ELF-1 (cell line): ENCODE results near the gene CTIF.
A peak's percentile ranks its signal among the peaks of the same experiment; 100 is the strongest.

Experiments
- DNase-seq: peaks from one replicate; pipeline ENCODE4 v3.0.0-alpha.2; 2016; ENCODE audit warnings: low read depth, low spot score

Gene CTIF

DNA sequence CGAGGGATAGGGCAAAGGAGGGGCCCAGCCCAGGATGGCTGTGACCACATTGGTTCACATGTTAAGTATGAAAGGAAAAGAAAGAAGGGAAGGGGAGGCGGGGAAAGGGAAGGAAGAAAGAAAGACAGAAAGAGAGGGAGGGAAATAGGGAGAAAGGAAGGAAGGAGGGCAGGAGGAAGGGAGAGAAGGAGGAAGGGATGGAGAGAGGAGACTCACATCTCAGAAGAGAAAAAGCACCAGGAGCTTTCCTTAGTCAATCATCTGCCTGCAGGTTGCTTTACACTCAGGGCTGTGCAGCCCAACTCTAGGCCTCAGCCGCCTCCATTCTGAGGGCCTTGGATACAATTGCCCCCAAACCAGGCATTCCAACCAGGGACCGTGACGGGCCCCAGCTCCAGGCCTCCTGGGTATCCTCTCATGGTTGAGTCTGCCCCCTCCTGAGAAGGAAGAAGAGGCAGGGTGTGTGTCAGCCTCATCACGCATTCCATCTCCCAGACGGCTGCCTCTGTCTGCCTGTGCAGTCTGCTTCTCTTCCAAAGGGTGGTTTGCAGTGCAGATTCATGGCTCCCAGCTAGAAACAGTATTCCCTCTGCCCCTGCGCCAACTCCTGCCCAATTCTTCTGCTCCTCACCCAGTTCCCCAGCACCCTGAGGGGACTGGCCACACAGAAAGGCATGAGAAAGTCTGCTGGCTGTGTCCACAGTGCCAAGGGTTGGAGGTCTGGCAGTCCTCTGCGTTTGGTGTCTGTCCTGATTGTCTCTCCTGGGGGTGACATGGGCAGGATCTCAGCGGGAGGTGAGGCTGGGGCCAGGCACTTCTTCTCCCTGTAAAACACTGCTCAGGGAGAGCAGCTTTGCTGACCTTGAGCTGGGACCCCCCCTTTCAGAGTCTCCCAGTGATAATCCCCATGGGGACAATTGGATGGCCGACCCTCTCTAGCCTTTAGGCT lies 248.6 kb downstream of the CTIF start:
- DNase-seq: peak; percentile 67

DNA sequence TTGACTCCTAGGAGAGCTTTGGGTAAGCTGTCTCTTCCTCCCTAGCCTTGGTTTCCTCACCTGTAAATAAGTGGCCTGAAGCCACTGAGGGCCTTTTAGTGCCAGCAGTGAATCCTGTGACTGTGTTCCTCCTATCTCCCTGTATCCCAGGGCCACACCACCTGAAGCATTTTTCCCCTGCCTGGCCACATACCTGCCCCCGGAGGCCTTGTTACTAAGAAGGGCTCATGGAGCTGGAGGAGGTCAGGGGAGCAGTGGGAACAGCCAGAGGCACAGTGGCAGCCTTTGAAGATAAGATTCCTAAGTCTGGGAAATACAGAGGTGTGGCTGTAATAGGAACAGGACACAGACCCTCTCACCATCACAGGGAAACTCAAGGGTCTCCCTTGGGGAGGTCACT lies 249.5 kb downstream of the CTIF start:
- peak; percentile 72 for DNase-seq

GRCh38 chr18:48789259-48789812 lies 250.5 kb downstream of the CTIF start:
- DNase-seq: no peak

DNA sequence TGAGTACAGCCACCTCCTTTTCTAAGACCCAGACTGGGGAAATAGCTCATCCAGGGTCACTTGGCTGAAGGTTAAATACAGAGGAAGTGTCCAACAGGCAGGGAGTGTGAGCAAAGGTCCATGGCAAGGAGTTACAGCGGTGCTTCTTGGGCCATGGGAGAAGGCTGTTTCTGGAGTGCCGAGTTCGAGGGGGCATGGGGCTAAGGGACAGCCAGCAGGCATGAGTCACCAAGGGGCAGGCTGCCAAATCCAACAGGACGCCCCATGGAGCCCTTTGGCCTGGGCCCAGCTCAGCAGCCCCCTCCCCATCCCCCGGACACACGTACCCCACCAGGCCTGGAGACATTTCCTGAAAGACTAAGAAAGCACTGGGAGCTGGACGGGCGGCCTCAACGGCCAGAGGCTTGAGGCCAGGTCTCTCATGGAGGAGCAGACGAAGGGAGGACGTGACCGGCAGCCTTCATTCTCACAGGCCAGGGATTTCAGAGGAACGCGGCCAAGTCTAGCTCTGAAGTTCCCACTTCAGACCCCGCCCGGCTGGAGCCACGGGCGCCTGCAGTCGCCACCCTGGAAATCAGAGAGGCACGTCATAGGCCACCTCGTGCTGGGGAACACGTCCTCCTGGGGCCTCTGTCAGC lies 251.5 kb downstream of the CTIF start:
- no peak for DNase-seq

GRCh38 chr18:48790869-48791635 lies 252.2 kb downstream of the CTIF start:
- no peak for DNase-seq

DNA sequence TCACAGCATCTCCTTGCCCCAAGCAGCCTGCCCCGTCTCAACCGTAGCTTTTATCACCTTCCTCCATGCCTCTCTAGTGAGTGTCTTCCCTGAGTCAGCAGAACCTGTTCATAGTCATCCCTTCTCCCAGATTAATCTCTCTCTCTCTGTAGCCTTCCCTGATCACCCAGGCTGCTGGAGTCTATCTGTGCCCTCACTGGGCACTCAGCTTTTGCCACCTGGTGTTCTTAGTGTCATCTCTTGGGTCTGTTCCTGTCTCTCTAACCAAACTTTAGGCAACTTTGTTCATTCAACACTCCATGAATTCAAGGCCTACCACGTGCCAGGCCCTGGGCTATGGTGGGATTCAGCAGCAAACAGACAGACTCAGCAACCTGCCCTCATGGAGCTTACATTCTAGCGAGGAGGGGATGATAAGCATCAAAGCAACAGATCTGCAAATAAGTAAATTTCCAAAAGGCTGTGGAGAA lies 252.8 kb downstream of the CTIF start:
- DNase-seq: no peak

GRCh38 chr18:48792141-48792540 lies 253.3 kb downstream of the CTIF start:
- DNase-seq: no peak

GRCh38 chr18:48792611-48793380 lies 254.0 kb downstream of the CTIF start:
- DNase-seq: no peak

DNA sequence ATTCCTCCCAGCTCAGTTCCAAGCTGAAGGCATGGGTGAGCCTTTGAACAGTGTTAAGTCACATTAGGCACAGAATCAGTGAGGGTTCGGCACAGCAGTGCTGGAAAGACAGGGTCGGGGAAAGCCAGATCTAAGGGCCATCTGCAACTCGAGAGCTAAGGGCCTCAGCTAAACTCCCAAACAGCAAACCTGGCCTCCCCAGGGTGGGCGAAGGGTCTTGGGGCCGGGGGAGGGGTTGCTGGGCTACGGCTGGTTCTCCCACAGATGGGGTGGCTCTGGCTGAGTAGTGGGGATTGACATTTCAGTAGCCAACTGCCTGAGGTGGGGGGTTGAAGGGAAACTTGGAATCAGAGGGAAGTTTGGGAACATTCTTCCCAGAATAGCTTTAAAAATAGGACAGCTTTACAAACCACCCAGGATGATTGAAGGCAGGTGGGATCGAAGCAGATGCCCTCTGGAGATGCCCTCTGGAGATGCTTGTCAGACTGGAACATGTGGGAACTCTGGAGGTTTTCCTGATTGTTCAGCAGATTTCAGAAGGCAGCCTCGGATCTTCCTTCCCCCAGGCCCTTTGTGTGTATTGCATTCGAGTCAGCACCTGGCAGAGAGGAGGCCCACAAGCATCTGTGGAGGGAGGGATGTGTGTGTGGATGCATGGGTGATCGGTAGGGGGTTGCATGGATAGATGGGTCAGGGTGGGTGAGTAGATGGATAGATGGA lies 255.6 kb downstream of the CTIF start:
- DNase-seq: no peak

DNA sequence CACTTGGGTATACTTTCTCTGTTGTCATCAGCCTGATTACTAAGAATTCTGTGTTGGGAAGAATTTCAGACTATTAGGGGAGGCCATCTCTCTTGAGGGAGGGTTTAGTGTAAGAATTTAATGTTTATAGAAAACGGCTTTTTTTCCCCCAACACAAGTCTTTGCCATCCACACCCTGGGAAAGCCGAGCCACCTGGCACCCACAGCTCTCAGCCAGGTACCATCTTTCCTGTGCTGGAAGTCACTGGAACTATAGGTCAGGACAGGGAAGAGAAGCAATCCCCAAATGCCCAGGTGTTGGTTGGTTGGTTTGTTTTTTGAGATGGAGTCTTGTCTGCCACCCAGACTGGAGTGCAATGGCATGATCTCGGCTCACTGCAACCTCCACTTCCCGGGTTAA lies 256.9 kb downstream of the CTIF start:
- DNase-seq: no peak

- DNase-seq: no peak
Observed at GRCh38 chr18:48796491-48797205, 257.8 kb downstream of the CTIF start.

DNA sequence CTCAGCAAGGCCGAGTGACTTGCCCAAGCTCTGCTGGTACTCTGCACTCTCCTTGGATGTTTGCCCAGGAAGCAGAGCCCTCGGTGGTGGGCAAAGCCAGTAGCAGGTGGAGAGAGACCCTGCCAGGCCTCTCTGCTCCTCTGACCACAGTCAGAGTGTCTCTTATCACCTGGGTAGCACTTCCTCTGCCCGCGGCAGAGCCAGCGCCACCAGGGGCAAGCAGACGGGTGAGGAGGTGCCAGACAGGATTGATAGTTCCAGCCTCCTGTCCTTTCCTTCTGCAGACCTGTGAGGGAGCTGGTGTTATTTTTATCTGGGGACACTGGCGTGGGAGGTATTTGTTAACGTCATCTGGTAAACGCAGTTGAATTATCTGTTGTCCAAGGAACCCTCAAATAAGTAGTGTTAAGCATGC lies 259.0 kb downstream of the CTIF start:
- DNase-seq: no peak

- no peak for DNase-seq
Observed at GRCh38 chr18:48798334-48799245, 259.8 kb downstream of the CTIF start.

DNA sequence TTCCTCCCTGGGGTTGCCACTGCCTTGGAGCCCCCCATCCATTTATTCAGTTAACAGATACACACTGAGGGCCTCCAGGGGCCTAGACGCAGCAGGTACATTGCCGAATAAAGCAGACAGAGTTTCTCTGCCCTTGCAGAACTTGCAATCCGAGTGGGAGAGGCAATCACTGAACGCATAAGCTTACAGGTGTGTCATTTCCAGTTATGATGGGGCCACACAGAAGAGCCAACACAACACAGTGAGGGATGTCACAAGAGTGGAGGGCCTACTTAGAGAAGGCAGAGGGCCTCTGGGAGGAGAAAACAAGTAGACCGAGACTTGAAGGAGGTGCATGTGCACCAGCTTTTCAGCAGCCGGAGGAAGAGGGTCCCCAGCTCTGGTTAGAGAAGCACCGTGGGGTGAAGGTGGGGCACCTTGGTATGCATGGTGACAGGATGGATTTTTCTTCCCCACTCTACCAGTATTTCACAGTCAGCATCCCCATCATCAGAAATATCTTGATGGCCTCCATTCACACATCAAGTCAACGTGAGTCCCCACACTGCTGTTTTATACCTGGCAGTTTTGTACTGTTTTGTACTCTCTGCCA lies 261.0 kb downstream of the CTIF start:
- DNase-seq: no peak

DNA sequence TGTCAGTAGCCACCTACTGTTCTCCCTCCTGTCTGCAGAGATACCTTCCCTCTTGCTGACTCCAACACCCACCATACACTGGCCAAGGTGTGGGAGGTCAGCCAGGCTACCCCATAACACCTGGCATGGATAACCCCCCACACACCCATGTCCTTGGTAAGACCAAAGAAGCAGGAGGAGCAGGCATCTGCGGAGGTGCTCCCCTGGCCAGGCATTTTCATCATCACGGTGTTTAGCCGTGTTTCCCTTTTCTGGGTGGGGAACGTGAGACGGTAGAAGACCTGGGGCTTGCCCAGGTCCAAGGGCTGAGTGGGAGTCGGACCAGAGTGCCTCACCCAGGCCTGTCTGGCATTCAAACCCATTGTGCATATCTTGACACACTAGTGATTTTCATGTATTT lies 261.6 kb downstream of the CTIF start:
- DNase-seq: no peak

- DNase-seq: no peak
Observed at GRCh38 chr18:48800876-48801727, 262.3 kb downstream of the CTIF start.
